Fibroblast of lung (primary cell): ENCODE results near the gene VSIG10L. TPM values are rescaled to one million over a fixed set of nuclear protein-coding genes. Genes with fewer than 3 reads are reported as not detected.

ENCODE experiments used
- DNase-seq, 2 donors: peaks; one replicate each; pipeline versions ENCODE4 v3.0.0 to v3.0.0-alpha.2; 2010; ENCODE audit warnings: low read depth in 2 of 2
- H2AFZ ChIP-seq: 2 replicates; pipeline ENCODE4 v1.5.1; 2012; ENCODE audit warnings: low read length, control low read depth, inconsistent platforms
- H3K27ac ChIP-seq: 2 replicates; pipeline ENCODE4 v1.5.1; 2011; ENCODE audit warnings: low read length, control low read depth; ENCODE audit not compliant: insufficient read depth
- H3K27me3 ChIP-seq: 2 replicates; pipeline ENCODE4 v1.5.1; 2011; ENCODE audit warnings: mild to moderate bottlenecking, low read length; ENCODE audit not compliant: control insufficient read depth, insufficient read depth
- H3K36me3 ChIP-seq: 2 replicates; pipeline ENCODE4 v1.5.1; 2011; ENCODE audit warnings: low read length; ENCODE audit not compliant: control insufficient read depth, insufficient read depth
- H3K4me1 ChIP-seq: 2 replicates; pipeline ENCODE4 v1.5.1; 2011; ENCODE audit warnings: low read length; ENCODE audit not compliant: control insufficient read depth, insufficient read depth; ENCODE audit errors: extremely low read depth
- H3K4me2 ChIP-seq: 2 replicates; pipeline ENCODE4 v1.5.1; 2011; ENCODE audit warnings: low read length, control low read depth; ENCODE audit not compliant: insufficient read depth; ENCODE audit errors: extremely low read depth
- H3K4me3 ChIP-seq, 4 experiments: fragments of 200-600 bp in 1 of 4; sonication (generic) in 1 of 4; replicated peaks in 1 of 4; 2 replicates each; pipeline ENCODE4 v1.5.1; 2011 to 2016; ENCODE audit warnings: low read length in 4 of 4, low read depth in 3 of 4, mild to moderate bottlenecking in 3 of 4, control low read depth in 2 of 4, inconsistent platforms in 1 of 4, mixed read lengths in 1 of 4; ENCODE audit not compliant: insufficient read depth in 1 of 4; ENCODE audit errors: control extremely low read depth in 1 of 4
- H3K79me2 ChIP-seq: 2 replicates; pipeline ENCODE4 v1.5.1; 2012; ENCODE audit warnings: mild to moderate bottlenecking, low read length, inconsistent platforms; ENCODE audit not compliant: control insufficient read depth, insufficient read depth
- H3K9ac ChIP-seq: 2 replicates; pipeline ENCODE4 v1.5.1; 2011; ENCODE audit warnings: mild to moderate bottlenecking, low read length, control low read depth; ENCODE audit not compliant: insufficient read depth
- H3K9me3 ChIP-seq: 2 replicates; pipeline ENCODE4 v1.5.1; 2012; ENCODE audit warnings: low read depth, low read length; ENCODE audit not compliant: control insufficient read depth, insufficient read depth
- H4K20me1 ChIP-seq: 2 replicates; pipeline ENCODE4 v1.5.1; 2011; ENCODE audit warnings: low read length; ENCODE audit not compliant: control insufficient read depth, insufficient read depth; ENCODE audit errors: extremely low read depth
- EZH2 ChIP-seq: IDR thresholded peaks from 2 replicates; pipeline ENCODE4 v1.5.1; 2012; ENCODE audit warnings: low read length, control low read depth, mild to moderate bottlenecking; ENCODE audit errors: missing control alignments
- polyA plus RNA-seq, 2 donors: library from polyadenylated mRNA; depleted of rRNA in 1 of 2; stranded (reverse) in 1 of 2; unstranded in 1 of 2; fragments of >200 nt; gene quantifications; 2 replicates each; pipeline ENCODE4 v1.2.1, GENCODE V29; 2011 to 2012; ENCODE audit warnings: missing spikeins in 1 of 2
- total RNA-seq: library from RNA; depleted of rRNA; stranded (reverse); fragments of >200 nt; gene quantifications from 2 replicates; pipeline ENCODE4 v1.2.1, GENCODE V29; 2014
- TF ChIP-seq, protein P1 (sequence below), 2 donors: IDR thresholded peaks in 1 of 2; conservative IDR thresholded peaks in 1 of 2; 1 replicate in 1 of 2; 2 replicates in 1 of 2; pipeline ENCODE4 v1.5.1; 2011 to 2012; ENCODE audit warnings: low read length in 2 of 2, control low read depth in 1 of 2, inconsistent platforms in 1 of 2, low read depth in 1 of 2, mild to moderate bottlenecking in 1 of 2

VSIG10L gene
- total and polyA plus RNA-seq, 2 donors (not counting 1 experiment from before 2014, with no cell fraction given), result 0.33 to 0.66 TPM

DNA sequence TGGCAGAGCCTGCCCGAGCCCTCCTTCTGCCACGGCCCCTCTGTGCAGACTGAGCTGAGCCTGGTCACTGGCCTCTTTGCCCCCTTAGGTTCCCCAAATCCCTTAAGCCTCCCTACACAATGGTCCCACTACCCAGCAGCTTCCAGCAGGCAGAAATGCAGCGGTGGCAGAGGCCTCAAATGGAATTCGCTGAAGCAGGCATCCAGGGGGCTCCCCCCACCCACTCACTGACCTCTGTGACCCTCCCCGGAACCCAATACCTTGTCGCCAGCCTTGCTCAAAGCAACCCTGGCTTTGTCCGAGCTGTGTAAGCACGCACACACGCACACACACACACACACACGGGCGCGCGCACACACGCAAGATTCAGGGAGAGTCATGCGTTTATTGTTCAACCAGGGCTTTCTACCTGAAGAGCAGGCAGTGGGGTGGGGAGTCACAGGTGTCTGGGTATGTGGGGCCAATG is 46.0 kb upstream of the VSIG10L start, which contains the start of gene LIM2:
LIM2 (minus strand) TSS at position 51 of the 466 bp plus-strand sequence. CDS start 531 bp downstream, outside the sequence.
- Histone ChIP-seq H3K79me2 (no peaks in the 10 kb centered on the region), H3K9ac (no peak within 1 kb of the TSS), H4K20me1 (no peaks in the 10 kb centered on the region), H3K4me3 (no peak within 1 kb of the TSS), H3K27ac (no peak within 1 kb of the TSS), H3K9me3 (no peaks in the 10 kb centered on the region), H3K4me2 (no peak within 1 kb of the TSS), H3K4me1 (no peaks in the 10 kb centered on the region), H3K36me3 (no peaks in the 10 kb centered on the region), H2AFZ (no peak within 1 kb of the TSS), H3K27me3 (no peaks in the 10 kb centered on the region)
- TF ChIP-seq, protein P1, sequence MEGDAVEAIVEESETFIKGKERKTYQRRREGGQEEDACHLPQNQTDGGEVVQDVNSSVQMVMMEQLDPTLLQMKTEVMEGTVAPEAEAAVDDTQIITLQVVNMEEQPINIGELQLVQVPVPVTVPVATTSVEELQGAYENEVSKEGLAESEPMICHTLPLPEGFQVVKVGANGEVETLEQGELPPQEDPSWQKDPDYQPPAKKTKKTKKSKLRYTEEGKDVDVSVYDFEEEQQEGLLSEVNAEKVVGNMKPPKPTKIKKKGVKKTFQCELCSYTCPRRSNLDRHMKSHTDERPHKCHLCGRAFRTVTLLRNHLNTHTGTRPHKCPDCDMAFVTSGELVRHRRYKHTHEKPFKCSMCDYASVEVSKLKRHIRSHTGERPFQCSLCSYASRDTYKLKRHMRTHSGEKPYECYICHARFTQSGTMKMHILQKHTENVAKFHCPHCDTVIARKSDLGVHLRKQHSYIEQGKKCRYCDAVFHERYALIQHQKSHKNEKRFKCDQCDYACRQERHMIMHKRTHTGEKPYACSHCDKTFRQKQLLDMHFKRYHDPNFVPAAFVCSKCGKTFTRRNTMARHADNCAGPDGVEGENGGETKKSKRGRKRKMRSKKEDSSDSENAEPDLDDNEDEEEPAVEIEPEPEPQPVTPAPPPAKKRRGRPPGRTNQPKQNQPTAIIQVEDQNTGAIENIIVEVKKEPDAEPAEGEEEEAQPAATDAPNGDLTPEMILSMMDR (conservative IDR thresholded peaks at IDR 0.05 in 1 of 2, IDR thresholded peaks at IDR 0.05 in 1 of 2; ENCODE audit: low read depth in 1 of 2, low read length in 2 of 2), result no peak
- TF ChIP-seq EZH2, result no peak
- no peak for DNase-seq

DNA sequence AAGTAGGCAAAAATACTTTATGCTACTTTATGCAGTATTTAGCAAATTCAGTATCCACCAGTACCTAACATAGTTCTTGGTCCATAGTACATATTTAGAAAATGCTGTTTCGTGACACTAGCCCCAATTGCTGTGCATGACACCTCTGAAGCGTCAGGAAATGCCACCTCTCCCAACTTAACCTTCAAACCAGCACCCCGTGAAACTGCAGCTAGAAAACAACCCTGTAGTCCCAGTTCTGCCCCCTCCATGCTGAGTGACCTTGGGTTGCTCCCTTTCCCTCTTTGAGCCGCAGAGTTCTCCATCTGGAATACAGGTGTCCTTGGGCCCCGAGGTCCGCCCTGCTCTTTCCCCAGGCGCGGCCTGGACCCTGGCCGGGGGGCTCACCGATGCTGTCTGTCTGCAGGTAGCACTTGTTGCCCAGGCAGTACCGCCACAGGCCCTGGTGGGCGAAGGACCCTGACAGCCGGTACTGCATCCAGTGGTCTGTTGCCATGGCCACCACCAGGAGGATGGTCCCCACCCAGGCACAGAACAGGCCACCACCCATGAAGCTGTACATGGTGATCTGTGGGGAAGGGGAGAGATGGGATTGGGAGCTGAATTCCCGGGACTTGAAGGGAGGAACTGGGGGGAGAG is 45.1 kb upstream of the VSIG10L start:
- Histone ChIP-seq H3K4me3 (no peak overlapping the region), H3K4me2 (no peak overlapping the region), H3K9ac (no peak overlapping the region), H3K27me3 (no peaks in the 10 kb centered on the region), H3K9me3 (no peaks in the 10 kb centered on the region), H4K20me1 (no peaks in the 10 kb centered on the region), H2AFZ (no peak overlapping the region), H3K4me1 (no peaks in the 10 kb centered on the region), H3K79me2 (no peaks in the 10 kb centered on the region), H3K27ac (no peak overlapping the region), H3K36me3 (no peaks in the 10 kb centered on the region)
- no peak for DNase-seq
- TF ChIP-seq EZH2, result no peak
- TF ChIP-seq, protein P1 (conservative IDR thresholded peaks at IDR 0.05 in 1 of 2, IDR thresholded peaks at IDR 0.05 in 1 of 2; ENCODE audit: low read depth in 1 of 2, low read length in 2 of 2), result no peak

DNA sequence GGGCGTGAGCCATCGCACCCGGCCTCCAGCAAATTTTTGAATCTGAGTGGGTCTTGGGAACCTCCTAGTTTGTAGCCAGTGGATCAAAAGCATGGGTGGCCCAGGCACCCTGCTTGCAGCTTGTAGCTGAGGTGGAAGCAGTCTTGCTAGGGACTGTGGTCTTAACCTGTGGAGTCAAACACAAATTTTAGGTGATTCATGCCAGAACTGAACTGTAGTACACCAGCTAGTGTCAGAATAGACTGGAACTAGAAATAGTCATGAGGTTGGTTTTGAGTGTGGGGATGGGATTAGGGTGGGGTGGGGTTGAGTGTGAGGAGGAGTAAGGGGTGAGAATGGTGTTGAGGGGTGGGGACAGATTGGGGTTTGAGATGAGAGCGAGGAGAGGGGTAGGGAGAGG is 40.1 kb upstream of the VSIG10L start:
- Histone ChIP-seq H4K20me1 (no peaks in the 10 kb centered on the region), H3K4me3 (no peak overlapping the region), H3K36me3 (no peaks in the 10 kb centered on the region), H3K79me2 (no peaks in the 10 kb centered on the region), H3K27ac (no peak overlapping the region), H3K4me2 (no peak overlapping the region), H3K4me1 (no peaks in the 10 kb centered on the region), H3K9me3 (no peaks in the 10 kb centered on the region), H2AFZ (no peak overlapping the region), H3K27me3 (no peaks in the 10 kb centered on the region), H3K9ac (no peak overlapping the region)
- no peak for DNase-seq
- TF ChIP-seq EZH2, result no peak
- TF ChIP-seq, protein P1 (conservative IDR thresholded peaks at IDR 0.05 in 1 of 2, IDR thresholded peaks at IDR 0.05 in 1 of 2; ENCODE audit: low read depth in 1 of 2, low read length in 2 of 2), result no peak
